Superior temporal gyrus (tissue), 1 donor: ENCODE results near the gene CUBN.
"Not testable (repeated sequence)": the region's sequence is repeated elsewhere in the genome, so short reads cannot be mapped to it uniquely, and the experiment has no call there.

Experiments used
- DNase-seq: peaks from one replicate; pipeline ENCODE4 v3.0.0-alpha.2; 2016; ENCODE audit errors: extremely low spot score

CUBN gene

GRCh38 chr10:16867556-16867955, 262.1 kb downstream of the CUBN start:
- no peak for DNase-seq

GRCh38 chr10:16866541-16867275, 262.9 kb downstream of the CUBN start:
- no peak for DNase-seq

GRCh38 chr10:16865766-16866165, 263.8 kb downstream of the CUBN start:
- no peak for DNase-seq

- no peak for DNase-seq
Measured at GRCh38 chr10:16863766-16864165, 265.8 kb downstream of the CUBN start.

GRCh38 chr10:16857419-16857818, 272.2 kb downstream of the CUBN start:
- no peak for DNase-seq

- DNase-seq = no peak
Measured at GRCh38 chr10:16856567-16856966, 273.0 kb downstream of the CUBN start.

GRCh38 chr10:16856092-16856491, 273.5 kb downstream of the CUBN start:
- DNase-seq = no peak

- DNase-seq = no peak
Measured at GRCh38 chr10:16854623-16855022, 275.0 kb downstream of the CUBN start.

GRCh38 chr10:16853809-16854208, 275.8 kb downstream of the CUBN start:
- no peak for DNase-seq

GRCh38 chr10:16853201-16853600, 276.4 kb downstream of the CUBN start:
- DNase-seq = no peak

GRCh38 chr10:16852624-16853023, 277.0 kb downstream of the CUBN start:
- DNase-seq = no peak

- DNase-seq = no peak
Measured at GRCh38 chr10:16848562-16849154, 281.0 kb downstream of the CUBN start.

- DNase-seq = no peak
Measured at GRCh38 chr10:16847644-16848043, 282.0 kb downstream of the CUBN start.

- DNase-seq = no peak
Measured at GRCh38 chr10:16845248-16845647, 284.4 kb downstream of the CUBN start.

GRCh38 chr10:16843252-16843870, 286.2 kb downstream of the CUBN start:
- DNase-seq = peak; percentile 99

- no peak for DNase-seq
Measured at GRCh38 chr10:16835228-16835627, 294.4 kb downstream of the CUBN start.

- DNase-seq = no peak
Measured at GRCh38 chr10:16832351-16833080, 297.1 kb downstream of the CUBN start.

- no peak for DNase-seq
Measured at GRCh38 chr10:16828701-16829175, 300.9 kb downstream of the CUBN start.

GRCh38 chr10:16828114-16828568, 301.5 kb downstream of the CUBN start:
- peak; percentile 90 for DNase-seq

- not testable (repeated sequence) for DNase-seq
Measured at GRCh38 chr10:16827474-16827873, 302.1 kb downstream of the CUBN start.

- no peak for DNase-seq
Measured at GRCh38 chr10:16822726-16823360, 306.8 kb downstream of the CUBN start.

GRCh38 chr10:16822027-16822426, 307.6 kb downstream of the CUBN start:
- DNase-seq = no peak
